Liver (tissue), 9 donors: ENCODE measurements around the gene PPFIA2. TPM values are rescaled to one million over a fixed set of nuclear protein-coding genes. Genes with fewer than 3 reads are reported as not detected.
A peak's percentile ranks its signal among the peaks of the same experiment; 100 is the strongest.

Experiments used
- DNase-seq: peaks from one replicate; pipeline ENCODE4 v3.0.0-alpha.2; 2017; ENCODE audit warnings: low spot score
- H3K27ac ChIP-seq, 2 donors: one replicate each; pipeline ENCODE4 v1.7.0; 2013; ENCODE audit warnings: inconsistent platforms in 2 of 2, low read length in 2 of 2, control low read depth in 1 of 2, low read depth in 1 of 2, mild to moderate bottlenecking in 1 of 2
- H3K27me3 ChIP-seq, 4 donors: one replicate each; pipeline versions ENCODE4 v1.6.1 to v1.7.0; 2013; ENCODE audit warnings: low read length in 3 of 4, inconsistent platforms in 1 of 4, mild to moderate bottlenecking in 1 of 4, moderate library complexity in 1 of 4; ENCODE audit not compliant: control insufficient read depth in 4 of 4, insufficient read depth in 4 of 4
- H3K36me3 ChIP-seq, 4 donors: one replicate each; pipeline versions ENCODE4 v1.6.1 to v1.7.0; 2013; ENCODE audit warnings: low read length in 3 of 4, mild to moderate bottlenecking in 3 of 4, low read depth in 1 of 4, moderate library complexity in 1 of 4; ENCODE audit not compliant: control insufficient read depth in 4 of 4, insufficient read depth in 3 of 4
- H3K4me1 ChIP-seq, 4 donors: one replicate each; pipeline versions ENCODE4 v1.6.1 to v1.7.0; 2013; ENCODE audit warnings: low read length in 3 of 4, mild to moderate bottlenecking in 3 of 4, moderate library complexity in 1 of 4; ENCODE audit not compliant: control insufficient read depth in 4 of 4, insufficient read depth in 4 of 4
- H3K4me3 ChIP-seq, 3 donors: one replicate each; pipeline versions ENCODE4 v1.6.1 to v1.7.0; 2013; ENCODE audit warnings: low read length in 3 of 3, control low read depth in 1 of 3, low read depth in 1 of 3, mild to moderate bottlenecking in 1 of 3
- H3K9ac ChIP-seq, 2 donors: one replicate each; pipeline ENCODE4 v1.7.0; 2013; ENCODE audit warnings: low read length in 2 of 2, mild to moderate bottlenecking in 2 of 2, moderate library complexity in 2 of 2, control low read depth in 1 of 2, low read depth in 1 of 2
- H3K9me3 ChIP-seq, 4 donors: one replicate each; pipeline versions ENCODE4 v1.6.1 to v1.7.0; 2013; ENCODE audit warnings: low read length in 3 of 4; ENCODE audit not compliant: control insufficient read depth in 4 of 4
- EGR1 ChIP-seq, 2 donors: IDR thresholded peaks; 2 replicates each; pipeline ENCODE4 v1.6.1; 2016 to 2018; ENCODE audit warnings: antibody characterized with exemption in 2 of 2, low read depth in 2 of 2
- FOXA2 ChIP-seq: IDR thresholded peaks from 2 replicates; pipeline ENCODE4 v1.6.1; 2016; ENCODE audit warnings: antibody characterized with exemption
- GABPA ChIP-seq, 2 donors: IDR thresholded peaks in 1 of 2; conservative IDR thresholded peaks in 1 of 2; 2 replicates each; pipeline ENCODE4 v1.6.1; 2016; ENCODE audit warnings: antibody characterized with exemption in 2 of 2, mild to moderate bottlenecking in 1 of 2, moderate library complexity in 1 of 2
- HNF4A ChIP-seq, 2 donors: conservative IDR thresholded peaks; 2 replicates each; pipeline ENCODE4 v1.6.1; 2016; ENCODE audit warnings: antibody characterized with exemption in 2 of 2, mild to moderate bottlenecking in 2 of 2
- HNF4G ChIP-seq: IDR thresholded peaks from 2 replicates; pipeline ENCODE4 v1.6.1; 2016; ENCODE audit warnings: antibody characterized with exemption
- JUND ChIP-seq, 2 donors: IDR thresholded peaks; 2 replicates each; pipeline ENCODE4 v1.6.1; 2016; ENCODE audit warnings: antibody characterized with exemption in 2 of 2
- NR2F2 ChIP-seq: IDR thresholded peaks from 2 replicates; pipeline ENCODE4 v1.6.1; 2016; ENCODE audit warnings: antibody characterized with exemption
- RAD21 ChIP-seq, 2 donors: IDR thresholded peaks; 2 replicates each; pipeline ENCODE4 v1.6.1; 2016; ENCODE audit warnings: antibody characterized with exemption in 2 of 2, mild to moderate bottlenecking in 2 of 2
- RXRA ChIP-seq, 2 donors: IDR thresholded peaks; 2 replicates each; pipeline ENCODE4 v1.6.1; 2017 to 2018; ENCODE audit warnings: antibody characterized with exemption in 2 of 2, mild to moderate bottlenecking in 1 of 2
- SP1 ChIP-seq: IDR thresholded peaks from 2 replicates; pipeline ENCODE4 v1.6.1; 2018; ENCODE audit warnings: antibody characterized with exemption, mild to moderate bottlenecking
- TAF1 ChIP-seq: conservative IDR thresholded peaks from 2 replicates; pipeline ENCODE4 v1.6.1; 2016; ENCODE audit warnings: antibody characterized with exemption, mild to moderate bottlenecking
- YY1 ChIP-seq: IDR thresholded peaks from 2 replicates; pipeline ENCODE4 v1.6.1; 2016; ENCODE audit warnings: antibody characterized with exemption, mild to moderate bottlenecking
- WGBS: extraction: QIAGEN DNeasy Blood & Tissue Kit; methylation state at CpG from one replicate; pipeline ENCODE4 v1.1.7; 2013; 5-methylcytosine and 5-hydroxymethylcytosine counted together
- polyA plus RNA-seq, 2 donors: library from polyadenylated mRNA; stranded (reverse) in 1 of 2; unstranded in 1 of 2; fragments of 200-250 nt in 1 of 2; fragments of >200 nt in 1 of 2; fragmentation: Nextera tagmentation in 1 of 2; extraction: Ambion mirVana in 1 of 2; gene quantifications; one replicate each; pipeline versions ENCODE4 v1.2.1 to v1.2.3, GENCODE V29; 2013 to 2015
- total RNA-seq, 2 donors: library from RNA; depleted of rRNA; stranded (reverse); fragments of >200 nt; gene quantifications; one replicate each; pipeline ENCODE4 v1.2.3, GENCODE V29; 2014
- TF ChIP-seq, protein P1 (sequence below): IDR thresholded peaks from 2 replicates; pipeline ENCODE4 v1.6.1; 2016; ENCODE audit warnings: antibody characterized with exemption, mild to moderate bottlenecking
- TF ChIP-seq, protein P2 (sequence below): IDR thresholded peaks from 2 replicates; pipeline ENCODE4 v1.6.1; 2016; ENCODE audit warnings: antibody characterized with exemption
- TF ChIP-seq, protein P3 (sequence below): IDR thresholded peaks from 2 replicates; pipeline ENCODE4 v1.6.1; 2016; ENCODE audit warnings: antibody characterized with exemption
- donor health status: healthy.
- donor health status: healthy.
- donor health status: healthy.
- donor health status: healthy.
- donor health status: healthy.

The PPFIA2 gene
- total RNA-seq (under 1 TPM; 0.05 to 0.50 TPM), polyA plus RNA-seq (under 1 TPM in 1 of 2 donors, not detected in 1; 0.22 TPM)

DNA sequence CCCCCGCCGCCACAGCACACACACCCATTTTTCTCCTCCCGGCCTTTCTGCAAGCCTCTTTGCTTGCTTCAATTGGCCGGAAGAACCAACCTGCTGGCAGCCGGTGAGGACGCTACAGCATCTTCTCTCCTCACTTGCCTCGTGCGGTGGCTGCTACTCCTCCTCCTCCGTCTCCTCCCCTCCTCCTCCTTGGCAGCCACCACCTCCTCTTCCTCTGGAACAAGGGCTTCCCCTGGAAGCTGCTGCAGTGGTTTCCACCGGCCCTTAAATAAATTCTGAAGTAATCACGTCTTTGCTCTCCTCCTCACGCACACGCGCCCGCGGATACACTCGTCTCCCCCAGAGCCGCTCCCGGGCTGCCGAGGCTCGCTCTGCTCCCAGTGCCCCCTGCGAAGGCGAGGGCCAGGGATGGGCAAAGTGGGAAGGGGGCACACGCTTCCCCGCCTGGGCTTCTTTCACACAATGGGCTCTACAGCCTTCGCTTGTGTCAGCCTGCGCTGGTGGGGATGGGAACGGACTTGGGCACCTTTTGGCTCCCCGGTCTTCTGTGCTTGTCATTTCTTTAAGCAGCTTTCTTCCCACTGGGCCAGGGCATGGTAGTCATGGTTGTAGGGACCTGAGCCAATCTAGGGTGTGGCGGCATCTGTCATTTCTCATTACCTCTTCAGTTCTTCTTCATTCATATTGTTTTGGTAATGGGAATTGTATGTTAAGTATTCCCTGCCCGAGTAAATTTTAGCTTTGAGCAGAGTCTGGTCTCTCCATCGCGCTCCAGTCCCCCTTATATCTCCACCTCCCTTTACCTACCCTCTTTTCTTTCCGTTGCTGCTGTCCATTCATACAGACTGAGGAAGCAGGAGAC is at the start of gene PPFIA2:
TSS of gene PPFIA2 (minus strand) at position 161 of the 862 bp plus-strand sequence.
- no peak for DNase-seq
- H3K9ac ChIP-seq = no peak within 1 kb of the TSS
- H3K27me3 ChIP-seq = peaks cover 0 to 5% (median 2%) of the 10 kb centered on the region in 4 donors
- no peak within 1 kb of the TSS for H3K27ac ChIP-seq
- WGBS = 6% methylated on average over 34 of the region's 34 CpGs
- peak within 1 kb of the TSS in 2 of 3 donors; percentile 20 to 36 for H3K4me3 ChIP-seq
- no peaks in the 10 kb centered on the region for H3K36me3 ChIP-seq
- peaks cover 0 to 3% (median under 1%) of the 10 kb centered on the region in 4 donors for H3K4me1 ChIP-seq
- TF ChIP-seq, protein P1, sequence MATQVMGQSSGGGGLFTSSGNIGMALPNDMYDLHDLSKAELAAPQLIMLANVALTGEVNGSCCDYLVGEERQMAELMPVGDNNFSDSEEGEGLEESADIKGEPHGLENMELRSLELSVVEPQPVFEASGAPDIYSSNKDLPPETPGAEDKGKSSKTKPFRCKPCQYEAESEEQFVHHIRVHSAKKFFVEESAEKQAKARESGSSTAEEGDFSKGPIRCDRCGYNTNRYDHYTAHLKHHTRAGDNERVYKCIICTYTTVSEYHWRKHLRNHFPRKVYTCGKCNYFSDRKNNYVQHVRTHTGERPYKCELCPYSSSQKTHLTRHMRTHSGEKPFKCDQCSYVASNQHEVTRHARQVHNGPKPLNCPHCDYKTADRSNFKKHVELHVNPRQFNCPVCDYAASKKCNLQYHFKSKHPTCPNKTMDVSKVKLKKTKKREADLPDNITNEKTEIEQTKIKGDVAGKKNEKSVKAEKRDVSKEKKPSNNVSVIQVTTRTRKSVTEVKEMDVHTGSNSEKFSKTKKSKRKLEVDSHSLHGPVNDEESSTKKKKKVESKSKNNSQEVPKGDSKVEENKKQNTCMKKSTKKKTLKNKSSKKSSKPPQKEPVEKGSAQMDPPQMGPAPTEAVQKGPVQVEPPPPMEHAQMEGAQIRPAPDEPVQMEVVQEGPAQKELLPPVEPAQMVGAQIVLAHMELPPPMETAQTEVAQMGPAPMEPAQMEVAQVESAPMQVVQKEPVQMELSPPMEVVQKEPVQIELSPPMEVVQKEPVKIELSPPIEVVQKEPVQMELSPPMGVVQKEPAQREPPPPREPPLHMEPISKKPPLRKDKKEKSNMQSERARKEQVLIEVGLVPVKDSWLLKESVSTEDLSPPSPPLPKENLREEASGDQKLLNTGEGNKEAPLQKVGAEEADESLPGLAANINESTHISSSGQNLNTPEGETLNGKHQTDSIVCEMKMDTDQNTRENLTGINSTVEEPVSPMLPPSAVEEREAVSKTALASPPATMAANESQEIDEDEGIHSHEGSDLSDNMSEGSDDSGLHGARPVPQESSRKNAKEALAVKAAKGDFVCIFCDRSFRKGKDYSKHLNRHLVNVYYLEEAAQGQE = no peak
- H3K9me3 ChIP-seq = no peaks in the 10 kb centered on the region

DNA sequence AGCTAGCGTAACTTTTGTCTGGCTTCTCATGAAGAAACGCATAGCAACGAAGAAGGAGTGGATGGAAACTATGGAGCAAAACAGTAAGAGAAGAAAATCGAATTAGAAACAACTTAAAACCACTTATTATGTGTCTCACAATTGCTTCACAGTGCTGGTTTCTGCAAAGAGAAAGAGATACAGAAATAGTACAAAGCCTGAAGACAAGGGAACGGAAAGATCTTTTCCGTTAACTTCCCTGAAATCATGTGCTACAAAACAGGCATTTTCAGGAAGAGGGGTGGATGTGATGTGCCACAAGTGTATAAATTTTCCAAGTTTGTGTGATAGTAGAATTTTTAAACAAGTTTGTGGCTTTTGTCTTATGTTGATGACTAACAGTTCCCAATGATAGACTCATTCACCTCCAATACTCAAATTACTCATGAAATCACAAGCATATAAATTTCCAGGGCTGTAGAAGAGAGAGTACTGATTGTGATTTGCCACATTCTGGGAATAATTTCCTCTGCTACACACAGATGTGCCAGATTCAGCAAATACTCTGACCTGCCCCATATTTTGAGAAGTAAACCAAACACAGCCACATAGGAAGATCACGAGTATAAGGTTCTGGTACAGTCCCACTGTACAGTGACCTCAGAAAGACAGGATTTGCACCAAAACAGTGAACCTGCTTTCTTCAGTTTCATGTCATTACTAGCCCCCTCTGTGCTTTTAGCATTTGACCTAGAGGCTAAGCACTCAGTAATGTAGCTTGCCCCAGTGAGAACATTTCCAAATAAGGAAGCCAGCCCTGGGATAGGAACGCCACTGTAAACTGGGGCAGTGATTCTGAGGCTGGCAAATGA is 41.4 kb upstream of the PPFIA2 start:
- Histone ChIP-seq H3K36me3 (no peaks in the 10 kb centered on the region), H3K4me1 (no peaks in the 10 kb centered on the region), H3K9me3 (peaks cover 0 to 3% (median under 1%) of the 10 kb centered on the region in 4 donors), H3K27me3 (no peaks in the 10 kb centered on the region), H3K4me3 (no peak overlapping the region), H3K27ac (no peak overlapping the region), H3K9ac (no peak overlapping the region)
- TF ChIP-seq FOXA2 = no peak
- TF ChIP-seq RXRA (IDR thresholded peaks at IDR 0.05) = peak; percentile 54 to 62
- TF ChIP-seq NR2F2 = peak; percentile 49
- TF ChIP-seq EGR1 (IDR thresholded peaks at IDR 0.05; ENCODE audit: low read depth in 2 of 2) = no peak
- WGBS = 67% methylated on average over 8 of the region's 8 CpGs
- DNase-seq = no peak

DNA sequence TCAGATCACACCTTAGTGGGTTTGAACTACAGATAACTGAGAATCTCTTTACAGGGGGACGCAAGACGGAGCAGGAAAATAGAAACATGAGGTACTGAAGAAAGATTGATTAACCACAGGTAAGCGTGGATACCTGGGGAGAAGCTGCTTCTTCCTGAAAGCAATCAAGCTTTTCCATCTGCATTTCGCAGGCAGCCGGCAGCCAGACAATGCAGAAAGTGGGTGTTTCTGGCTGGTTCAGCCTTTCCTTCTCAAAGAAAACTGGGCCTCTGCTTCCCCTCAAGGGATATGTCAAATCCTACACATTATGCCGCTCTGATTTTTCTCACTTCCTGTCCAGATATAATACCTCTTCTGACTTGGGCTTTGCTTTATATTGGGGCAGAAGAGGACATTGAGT is 39.1 kb upstream of the PPFIA2 start:
- Histone ChIP-seq H3K9me3 (peaks cover 0 to 3% (median 1%) of the 10 kb centered on the region in 4 donors), H3K36me3 (no peaks in the 10 kb centered on the region), H3K27me3 (no peaks in the 10 kb centered on the region), H3K27ac (no peak overlapping the region), H3K9ac (no peak overlapping the region), H3K4me3 (no peak overlapping the region), H3K4me1 (no peaks in the 10 kb centered on the region)
- 54% methylated on average over 6 of the region's 6 CpGs for WGBS
- DNase-seq = no peak
- TF ChIP-seq GABPA (IDR thresholded peaks at IDR 0.05 in 1 of 2, conservative IDR thresholded peaks at IDR 0.05 in 1 of 2) (no peak), EGR1 (IDR thresholded peaks at IDR 0.05; ENCODE audit: low read depth in 2 of 2) (no peak), NR2F2 (no peak), RXRA (IDR thresholded peaks at IDR 0.05) (no peak), SP1 (no peak), TAF1 (no peak), HNF4A (conservative IDR thresholded peaks at IDR 0.05) (no peak), JUND (IDR thresholded peaks at IDR 0.05) (no peak), HNF4G (no peak), YY1 (no peak), FOXA2 (no peak), RAD21 (IDR thresholded peaks at IDR 0.05) (no peak)
- TF ChIP-seq, protein P2, sequence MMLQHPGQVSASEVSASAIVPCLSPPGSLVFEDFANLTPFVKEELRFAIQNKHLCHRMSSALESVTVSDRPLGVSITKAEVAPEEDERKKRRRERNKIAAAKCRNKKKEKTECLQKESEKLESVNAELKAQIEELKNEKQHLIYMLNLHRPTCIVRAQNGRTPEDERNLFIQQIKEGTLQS = no peak
- TF ChIP-seq, protein P3, sequence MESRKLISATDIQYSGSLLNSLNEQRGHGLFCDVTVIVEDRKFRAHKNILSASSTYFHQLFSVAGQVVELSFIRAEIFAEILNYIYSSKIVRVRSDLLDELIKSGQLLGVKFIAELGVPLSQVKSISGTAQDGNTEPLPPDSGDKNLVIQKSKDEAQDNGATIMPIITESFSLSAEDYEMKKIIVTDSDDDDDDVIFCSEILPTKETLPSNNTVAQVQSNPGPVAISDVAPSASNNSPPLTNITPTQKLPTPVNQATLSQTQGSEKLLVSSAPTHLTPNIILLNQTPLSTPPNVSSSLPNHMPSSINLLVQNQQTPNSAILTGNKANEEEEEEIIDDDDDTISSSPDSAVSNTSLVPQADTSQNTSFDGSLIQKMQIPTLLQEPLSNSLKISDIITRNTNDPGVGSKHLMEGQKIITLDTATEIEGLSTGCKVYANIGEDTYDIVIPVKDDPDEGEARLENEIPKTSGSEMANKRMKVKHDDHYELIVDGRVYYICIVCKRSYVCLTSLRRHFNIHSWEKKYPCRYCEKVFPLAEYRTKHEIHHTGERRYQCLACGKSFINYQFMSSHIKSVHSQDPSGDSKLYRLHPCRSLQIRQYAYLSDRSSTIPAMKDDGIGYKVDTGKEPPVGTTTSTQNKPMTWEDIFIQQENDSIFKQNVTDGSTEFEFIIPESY = no peak
- TF ChIP-seq, protein P1 = no peak
